ENCODE measurements around the gene HMHB1.
"Not testable (repeated sequence)": the region's sequence is repeated elsewhere in the genome, so short reads cannot be mapped to it uniquely, and the experiment has no call there.

HMHB1 gene

GRCh38 chr5:143805861-143806260 lies 6.1 kb upstream of the HMHB1 start:
- DNase-seq, result no peak

- DNase-seq, result no peak
These were observed 5.4 kb upstream of the HMHB1 start for GRCh38 chr5:143806579-143806978.

- no peak for DNase-seq
These were observed 4.6 kb upstream of the HMHB1 start for GRCh38 chr5:143807401-143807800.

GRCh38 chr5:143816370-143816769 lies 4.4 kb downstream of the HMHB1 start:
- not testable (repeated sequence) for DNase-seq

GRCh38 chr5:143819716-143820115 lies 7.8 kb downstream of the HMHB1 start:
- no peak for DNase-seq

- no peak for DNase-seq
These were observed 8.5 kb downstream of the HMHB1 start for GRCh38 chr5:143820451-143820850.

GRCh38 chr5:143824851-143825720 lies 13.1 kb downstream of the HMHB1 start:
- DNase-seq, result peak; percentile 82

GRCh38 chr5:143826951-143827444 lies 15.0 kb downstream of the HMHB1 start:
- DNase-seq, result peak; percentile 78

GRCh38 chr5:143828710-143829109 lies 16.7 kb downstream of the HMHB1 start:
- no peak for DNase-seq

- no peak for DNase-seq
These were observed 21.2 kb downstream of the HMHB1 start for GRCh38 chr5:143833177-143833576.

GRCh38 chr5:143835251-143835650 lies 23.3 kb downstream of the HMHB1 start:
- DNase-seq, result no peak

- no peak for DNase-seq
These were observed 24.3 kb downstream of the HMHB1 start for GRCh38 chr5:143836161-143836725.

- DNase-seq, result peak; percentile 74
These were observed 25.4 kb downstream of the HMHB1 start for GRCh38 chr5:143837306-143837848.

- DNase-seq, result no peak
These were observed 29.5 kb downstream of the HMHB1 start for GRCh38 chr5:143841446-143841845.

GRCh38 chr5:143842920-143843319 lies 31.0 kb downstream of the HMHB1 start:
- DNase-seq, result no peak

- no peak for DNase-seq
These were observed 31.5 kb downstream of the HMHB1 start for GRCh38 chr5:143843461-143843860.

GRCh38 chr5:143850050-143850683 lies 38.2 kb downstream of the HMHB1 start:
- DNase-seq, result no peak

- DNase-seq, result no peak
These were observed 39.4 kb downstream of the HMHB1 start for GRCh38 chr5:143851383-143851782.

GRCh38 chr5:143860211-143860610 lies 48.2 kb downstream of the HMHB1 start:
- no peak for DNase-seq

- no peak for DNase-seq
These were observed 50.3 kb downstream of the HMHB1 start for GRCh38 chr5:143862271-143862670.

GRCh38 chr5:143865426-143866025 lies 53.6 kb downstream of the HMHB1 start:
- peak; percentile 76 for DNase-seq
